Effector memory CD8-positive, alpha-beta T cell (primary cell): ENCODE data around the gene ACTL10.
A peak's percentile ranks its signal among the peaks of the same experiment; 100 is the strongest.
"Not testable (repeated sequence)": the region's sequence is repeated elsewhere in the genome, so short reads cannot be mapped to it uniquely, and the experiment has no call there.

Source experiments
- ATAC-seq: fragments of 150-1000 bp; cut with Tn5 transposase; replicated peaks from 2 replicates; pipeline ENCODE4 v1.10.0; 2021; ENCODE audit warnings: mild to moderate bottlenecking, moderate library complexity
- DNase-seq, 3 experiments: peaks; one replicate each; pipeline ENCODE4 v3.0.0; 2021
- H3K27ac Mint-ChIP-seq, 2 donors: one replicate each; pipeline ENCODE4 v1.8.0; 2022; ENCODE audit warnings: mild to moderate bottlenecking in 2 of 2, mixed read lengths in 2 of 2, moderate library complexity in 2 of 2
- H3K27me3 Mint-ChIP-seq, 2 donors: one replicate each; pipeline ENCODE4 v1.8.0; 2022; ENCODE audit warnings: mixed read lengths in 2 of 2
- H3K36me3 Mint-ChIP-seq: one replicate; pipeline ENCODE4 v1.8.0; 2022; ENCODE audit warnings: mild to moderate bottlenecking, moderate library complexity, mixed read lengths; ENCODE audit not compliant: insufficient read depth
- H3K4me1 Mint-ChIP-seq, 2 donors: one replicate each; pipeline ENCODE4 v1.8.0; 2022; ENCODE audit warnings: low read depth in 2 of 2, mixed read lengths in 2 of 2
- H3K4me3 Mint-ChIP-seq, 2 donors: one replicate each; pipeline ENCODE4 v1.8.0; 2022; ENCODE audit warnings: mild to moderate bottlenecking in 2 of 2, mixed read lengths in 2 of 2, moderate library complexity in 2 of 2
- H3K9me3 Mint-ChIP-seq, 2 donors: one replicate each; pipeline ENCODE4 v1.8.0; 2022; ENCODE audit warnings: mixed read lengths in 2 of 2

Gene ACTL10

GRCh38 chr20:33693741-33694638 is 27.2 kb downstream of the ACTL10 start:
- Mint-ChIP-seq H3K36me3 (no peaks in the 10 kb centered on the region), H3K27ac (no peak overlapping the region)
- DNase-seq, result no peak

GRCh38 chr20:33694639-33695012 is 27.9 kb downstream of the ACTL10 start:
- Mint-ChIP-seq H3K9me3 (no peaks in the 10 kb centered on the region), H3K4me1 (peaks cover 7 to 11% of the 10 kb centered on the region in 2 donors), H3K36me3 (no peaks in the 10 kb centered on the region), H3K4me3 (no peak overlapping the region), H3K27ac (no peak overlapping the region), H3K27me3 (no peaks in the 10 kb centered on the region)
- no peak for ATAC-seq
- no peak for DNase-seq

More at GRCh38 chr20:33693741-33694638, 27.2 kb downstream of the ACTL10 start:
- H3K4me1 Mint-ChIP-seq, result peaks cover 8 to 11% of the 10 kb centered on the region in 2 donors
- H3K4me3 Mint-ChIP-seq, result no peak overlapping the region
- no peak for ATAC-seq
- no peaks in the 10 kb centered on the region for H3K27me3 Mint-ChIP-seq
- H3K9me3 Mint-ChIP-seq, result no peaks in the 10 kb centered on the region

GRCh38 chr20:33696448-33696847 is 29.7 kb downstream of the ACTL10 start:
- DNase-seq (no peak), ATAC-seq (no peak)
- H3K9me3 Mint-ChIP-seq, result no peaks in the 10 kb centered on the region
- H3K36me3 Mint-ChIP-seq, result no peaks in the 10 kb centered on the region
- no peaks in the 10 kb centered on the region for H3K4me1 Mint-ChIP-seq
- no peak overlapping the region for H3K4me3 Mint-ChIP-seq
- H3K27me3 Mint-ChIP-seq, result no peaks in the 10 kb centered on the region
- H3K27ac Mint-ChIP-seq, result no peak overlapping the region

- Mint-ChIP-seq H3K9me3 (no peaks in the 10 kb centered on the region), H3K4me3 (no peak overlapping the region), H3K36me3 (no peaks in the 10 kb centered on the region), H3K27me3 (no peaks in the 10 kb centered on the region), H3K4me1 (no peaks in the 10 kb centered on the region), H3K27ac (no peak overlapping the region)
- ATAC-seq (no peak), DNase-seq (no peak)
These were observed 30.4 kb downstream of the ACTL10 start for GRCh38 chr20:33697129-33697528.

GRCh38 chr20:33698966-33699365 is 32.2 kb downstream of the ACTL10 start:
- H3K36me3 Mint-ChIP-seq, ATAC-seq, H3K9me3 Mint-ChIP-seq, H3K27ac Mint-ChIP-seq, H3K4me3 Mint-ChIP-seq, H3K27me3 Mint-ChIP-seq, DNase-seq, H3K4me1 Mint-ChIP-seq: not testable (repeated sequence)

- H3K36me3 Mint-ChIP-seq, H3K9me3 Mint-ChIP-seq, DNase-seq, H3K27ac Mint-ChIP-seq, ATAC-seq, H3K27me3 Mint-ChIP-seq, H3K4me1 Mint-ChIP-seq, H3K4me3 Mint-ChIP-seq: not testable (repeated sequence)
These were observed 34.1 kb downstream of the ACTL10 start for GRCh38 chr20:33700696-33701441.

GRCh38 chr20:33701629-33702450 is 35.1 kb downstream of the ACTL10 start:
- H3K4me3 Mint-ChIP-seq, result no peak overlapping the region
- H3K9me3 Mint-ChIP-seq, result no peaks in the 10 kb centered on the region
- ATAC-seq (no peak), DNase-seq (no peak)
- no peaks in the 10 kb centered on the region for H3K36me3 Mint-ChIP-seq
- no peaks in the 10 kb centered on the region for H3K27me3 Mint-ChIP-seq
- H3K4me1 Mint-ChIP-seq, result no peaks in the 10 kb centered on the region
- H3K27ac Mint-ChIP-seq, result no peak overlapping the region

- H3K4me1 Mint-ChIP-seq, result no peaks in the 10 kb centered on the region
- peaks cover 7% of the 10 kb centered on the region for H3K36me3 Mint-ChIP-seq
- H3K4me3 Mint-ChIP-seq, result no peak overlapping the region
- H3K27me3 Mint-ChIP-seq, result no peaks in the 10 kb centered on the region
- peak overlapping the region in 1 of 2 donors; percentile 57 for H3K27ac Mint-ChIP-seq
- DNase-seq (no peak), ATAC-seq (no peak)
- no peaks in the 10 kb centered on the region for H3K9me3 Mint-ChIP-seq
These were observed 36.1 kb downstream of the ACTL10 start for GRCh38 chr20:33702861-33703260.

GRCh38 chr20:33703498-33704137 is 36.9 kb downstream of the ACTL10 start:
- no peaks in the 10 kb centered on the region for H3K27me3 Mint-ChIP-seq
- no peak overlapping the region for H3K27ac Mint-ChIP-seq

GRCh38 chr20:33704197-33704924 is 37.6 kb downstream of the ACTL10 start:
- DNase-seq, result no peak
- peaks cover 13% of the 10 kb centered on the region for H3K36me3 Mint-ChIP-seq
- no peaks in the 10 kb centered on the region for H3K4me1 Mint-ChIP-seq

More at GRCh38 chr20:33703498-33704137, 36.9 kb downstream of the ACTL10 start:
- Mint-ChIP-seq H3K9me3 (no peaks in the 10 kb centered on the region), H3K4me1 (no peaks in the 10 kb centered on the region), H3K4me3 (no peak overlapping the region), H3K36me3 (peaks cover 13% of the 10 kb centered on the region)
- ATAC-seq (no peak), DNase-seq (no peak)

GRCh38 chr20:33707668-33708067 is 40.9 kb downstream of the ACTL10 start:
- H3K4me1 Mint-ChIP-seq, result peaks cover 0 to 4% of the 10 kb centered on the region in 2 donors
- H3K27ac Mint-ChIP-seq, result peak overlapping the region in 1 of 2 donors; percentile 30
- no peaks in the 10 kb centered on the region for H3K27me3 Mint-ChIP-seq
- ATAC-seq (no peak), DNase-seq (no peak)
- no peaks in the 10 kb centered on the region for H3K9me3 Mint-ChIP-seq
- H3K4me3 Mint-ChIP-seq, result no peak overlapping the region
- H3K36me3 Mint-ChIP-seq, result peaks cover 32% of the 10 kb centered on the region

More at GRCh38 chr20:33704197-33704924, 37.6 kb downstream of the ACTL10 start:
- H3K27ac Mint-ChIP-seq, result no peak overlapping the region
- ATAC-seq, result no peak
- no peak overlapping the region for H3K4me3 Mint-ChIP-seq
- no peaks in the 10 kb centered on the region for H3K27me3 Mint-ChIP-seq
- no peaks in the 10 kb centered on the region for H3K9me3 Mint-ChIP-seq

GRCh38 chr20:33709398-33709797 is 42.7 kb downstream of the ACTL10 start:
- no peaks in the 10 kb centered on the region for H3K27me3 Mint-ChIP-seq
- H3K4me3 Mint-ChIP-seq, result no peak overlapping the region
- peaks cover 38% of the 10 kb centered on the region for H3K36me3 Mint-ChIP-seq
- ATAC-seq (no peak), DNase-seq (no peak)
- no peak overlapping the region for H3K27ac Mint-ChIP-seq
- no peaks in the 10 kb centered on the region for H3K9me3 Mint-ChIP-seq
- H3K4me1 Mint-ChIP-seq, result peaks cover 0 to 6% of the 10 kb centered on the region in 2 donors
